Renal pelvis (tissue), 4 donors: Measurements from ENCODE around the gene GSTM4. TPM values are rescaled to one million over a fixed set of nuclear protein-coding genes. Genes with fewer than 3 reads are reported as not detected.
"Not testable (repeated sequence)": the region's sequence is repeated elsewhere in the genome, so short reads cannot be mapped to it uniquely, and the experiment has no call there.

Source experiments
- DNase-seq: peaks from one replicate; pipeline ENCODE4 v3.0.0-alpha.2; 2013
- polyA plus RNA-seq, 3 donors: library from polyadenylated mRNA; unstranded; fragments of 120-200 nt; gene quantifications; one replicate each; pipeline ENCODE4 v1.2.1, GENCODE V29; 2013; ENCODE audit not compliant: insufficient read length in 3 of 3

The GSTM4 gene
- polyA plus RNA-seq, 3 donors = 57.9 to 60.4 (median 59.3) TPM

- DNase-seq = not testable (repeated sequence)
Observed at GRCh38 chr1:109694400-109694799, 38.5 kb downstream of the GSTM4 start.

GRCh38 chr1:109695138-109695537 is 39.2 kb downstream of the GSTM4 start:
- not testable (repeated sequence) for DNase-seq

GRCh38 chr1:109697066-109697465 is 41.2 kb downstream of the GSTM4 start:
- no peak for DNase-seq

- DNase-seq = not testable (repeated sequence)
Observed at GRCh38 chr1:109697861-109698260, 42.0 kb downstream of the GSTM4 start.

- not testable (repeated sequence) for DNase-seq
Observed at GRCh38 chr1:109702940-109703339, 47.0 kb downstream of the GSTM4 start.

- DNase-seq = no peak
Observed at GRCh38 chr1:109704173-109704572, 48.3 kb downstream of the GSTM4 start.

- no peak for DNase-seq
Observed at GRCh38 chr1:109705411-109705810, 49.5 kb downstream of the GSTM4 start.

- DNase-seq = not testable (repeated sequence)
Observed at GRCh38 chr1:109708949-109709348, 53.0 kb downstream of the GSTM4 start.

- not testable (repeated sequence) for DNase-seq
Observed at GRCh38 chr1:109709822-109710221, 53.9 kb downstream of the GSTM4 start.

Other genes with a start within 250 kb of the GSTM4 start
- 100 to 1,000 TPM; 108 to 127 (median 112) TPM for gene PSMA5, start 229.7 kb upstream of the GSTM4 start, polyA plus RNA-seq
- gene SYPL2, start 189.6 kb upstream of the GSTM4 start, polyA plus RNA-seq = 10 to 100 TPM in 1 of 3 donors, 1 to 10 TPM in 2; 8.3 to 13.1 (median 9.4) TPM
- 10 to 100 TPM; 11.4 to 13.1 (median 12.0) TPM for gene ATXN7L2, start 172.2 kb upstream of the GSTM4 start, polyA plus RNA-seq
- 10 to 100 TPM in 2 of 3 donors, 1 to 10 TPM in 1; 9.7 to 14.0 (median 10.6) TPM for gene CYB561D1, start 162.0 kb upstream of the GSTM4 start, polyA plus RNA-seq
- gene AMIGO1, start 146.4 kb upstream of the GSTM4 start, polyA plus RNA-seq = 1 to 10 TPM; 6.6 to 8.1 (median 7.5) TPM
- gene GPR61, start 116.2 kb upstream of the GSTM4 start, polyA plus RNA-seq = 1 to 10 TPM in 1 of 3 donors, under 1 TPM in 2; 0.18 to 1.4 (median 0.75) TPM
- gene GNAI3, start 107.5 kb upstream of the GSTM4 start, polyA plus RNA-seq = 10 to 100 TPM; 10.9 to 11.7 (median 11.4) TPM
- gene GNAT2, start 36.5 kb upstream of the GSTM4 start, polyA plus RNA-seq = under 1 TPM in 1 of 3 donors, not detected in 2; 0.20 TPM
- gene AMPD2, start 36.3 kb upstream of the GSTM4 start, polyA plus RNA-seq = 10 to 100 TPM; 51.2 to 63.8 (median 53.6) TPM
- gene GSTM2, start 12.0 kb downstream of the GSTM4 start, polyA plus RNA-seq = 100 to 1,000 TPM; 195 to 277 (median 231) TPM
- 100 to 1,000 TPM in 2 of 3 donors, 1 to 10 TPM in 1; 2.3 to 121 (median 105) TPM for gene GSTM1, start 31.7 kb downstream of the GSTM4 start, polyA plus RNA-seq
- 10 to 100 TPM; 36.5 to 72.6 (median 71.1) TPM for gene GSTM5, start 56.2 kb downstream of the GSTM4 start, polyA plus RNA-seq
- gene GSTM3, start 84.9 kb downstream of the GSTM4 start, polyA plus RNA-seq = 100 to 1,000 TPM; 160 to 233 (median 205) TPM
- gene EPS8L3, start 107.8 kb downstream of the GSTM4 start, polyA plus RNA-seq = 1 to 10 TPM in 2 of 3 donors, under 1 TPM in 1; 0.38 to 1.6 (median 1.4) TPM